ENCODE data around the gene RPUSD1. TPM values are rescaled to one million over a fixed set of nuclear protein-coding genes. Genes with fewer than 3 reads are reported as not detected.

Gene RPUSD1
- total RNA-seq, 1 experiment from 2014 or later, result 59.9 TPM

- BruUV-seq (replicated peaks), result no TSS peak
- Histone ChIP-seq H3K9me2 (ENCODE audit: insufficient read depth) (no peaks in the 10 kb centered on the region), H3K27ac (ENCODE audit: low read depth, low read length) (no peak overlapping the region), H3K9ac (ENCODE audit: low read length) (no peak overlapping the region), H3K9me3 (ENCODE audit: control insufficient read depth in 1 of 2, insufficient read depth in 1 of 2, low read depth in 1 of 2, low read length in 2 of 2) (no peaks in the 10 kb centered on the region), H4K20me1 (ENCODE audit: insufficient read depth) (no peaks in the 10 kb centered on the region), H3K4me2 (ENCODE audit: low read length) (no peak overlapping the region), H3K4me1 (ENCODE audit: control insufficient read depth in 1 of 2, insufficient read depth in 2 of 2, low read length in 2 of 2) (no peaks in the 10 kb centered on the region), H3K27me3 (ENCODE audit: insufficient read depth, low read length) (no peaks in the 10 kb centered on the region), H3K79me2 (ENCODE audit: insufficient read depth, low read length) (no peaks in the 10 kb centered on the region), H2AFZ (ENCODE audit: low read depth, low read length, poor library complexity, severe bottlenecking) (no peak overlapping the region), H3K4me3 (replicated peaks in 1 of 2; ENCODE audit: low read depth in 1 of 2, low read length in 2 of 2) (no peak overlapping the region), H3K36me3 (ENCODE audit: control insufficient read depth in 1 of 2, insufficient read depth in 2 of 2, low read length in 2 of 2) (no peaks in the 10 kb centered on the region)
- CTCF ChIA-PET, result no interaction called here
- POLR2A ChIA-PET, result no interaction called here
- RAD21 ChIA-PET (ENCODE audit: low non-redundant PET in 1 of 2, low total read pairs in 2 of 2, uncharacterized antibody in 2 of 2, unreplicated experiment in 2 of 2), result no interaction called here
- intact Hi-C loops (cut with micrococcal nuclease), result no loop called here
- no peak for TF ChIP-seq REST (IDR thresholded peaks at IDR 0.05; ENCODE audit: low read depth)
- no peak for TF ChIP-seq SIN3A (IDR thresholded peaks at IDR 0.05; ENCODE audit: low read depth)
- no peak for TF ChIP-seq POLR2AphosphoS5 (IDR thresholded peaks at IDR 0.05; ENCODE audit: low read depth, low read length)
- TF ChIP-seq CEBPB (IDR thresholded peaks at IDR 0.05; ENCODE audit: low read depth), result no peak
- no peak for TF ChIP-seq SP1 (IDR thresholded peaks at IDR 0.05; ENCODE audit: low read depth)
- no peak for TF ChIP-seq ELF1 (IDR thresholded peaks at IDR 0.05; ENCODE audit: borderline replicate concordance, low read depth)
- TF ChIP-seq MAX (IDR thresholded peaks at IDR 0.05), result no peak
- TF ChIP-seq CTCF (IDR thresholded peaks at IDR 0.05 in 2 of 3, conservative IDR thresholded peaks at IDR 0.05 in 1 of 3; ENCODE audit: borderline replicate concordance in 1 of 3, insufficient read depth in 1 of 3, low read depth in 2 of 3, low read length in 2 of 3), result no peak
- TF ChIP-seq EZH2phosphoT487 (IDR thresholded peaks at IDR 0.05; ENCODE audit: borderline replicate concordance), result no peak
- TF ChIP-seq SRF (IDR thresholded peaks at IDR 0.05; ENCODE audit: low read depth), result no peak
- TF ChIP-seq FOSL1 (IDR thresholded peaks at IDR 0.05; ENCODE audit: low read depth), result no peak
- no peak for TF ChIP-seq ZFX (IDR thresholded peaks at IDR 0.05)
- no peak for TF ChIP-seq CBX3 (IDR thresholded peaks at IDR 0.05; ENCODE audit: low read depth)
- no peak for TF ChIP-seq ZBTB33 (IDR thresholded peaks at IDR 0.05; ENCODE audit: extremely low read depth, insufficient replicate concordance, low read length)
- TF ChIP-seq YY1 (IDR thresholded peaks at IDR 0.05; ENCODE audit: extremely low read depth, insufficient replicate concordance, low read depth, low read length), result no peak
- TF ChIP-seq JUND (IDR thresholded peaks at IDR 0.05), result no peak
- TF ChIP-seq ATF3 (IDR thresholded peaks at IDR 0.05), result no peak
- no peak for TF ChIP-seq EZH2 (IDR thresholded peaks at IDR 0.05)
- TF ChIP-seq POLR2A (IDR thresholded peaks at IDR 0.05; ENCODE audit: borderline replicate concordance, extremely low read depth, insufficient read depth, insufficient read length), result no peak
- no peak for TF ChIP-seq EGR1 (IDR thresholded peaks at IDR 0.05; ENCODE audit: low read depth)
- ATAC-seq (no peak), DNase-seq (ENCODE audit: low read depth, low spot score) (no peak)
Measured at GRCh38 chr16:827513-827912, 39.3 kb upstream of the RPUSD1 start.

Data from HCT116 (cell line).